ENCODE results near the gene SPRR1A. TPM values are rescaled to one million over a fixed set of nuclear protein-coding genes. Genes with fewer than 3 reads are reported as not detected.

SPRR1A gene
- total RNA-seq, 1 experiment from 2014 or later = not detected

- intact Hi-C loops (cut with micrococcal nuclease; ENCODE audit: unreplicated experiment) = no loop called here
- Histone ChIP-seq H3K4me3 (ENCODE audit: low read depth in 2 of 2, low read length in 2 of 2) (no peak overlapping the region), H3K9me3 (ENCODE audit: control insufficient read depth, insufficient read depth, low read depth, low read length) (no peaks in the 10 kb centered on the region), H3K36me3 (ENCODE audit: control insufficient read depth, insufficient read depth, low read length) (no peaks in the 10 kb centered on the region), H3K4me1 (ENCODE audit: control insufficient read depth, insufficient read depth, low read length) (no peaks in the 10 kb centered on the region), H3K27me3 (ENCODE audit: control insufficient read depth, insufficient read depth, low read length) (0 out of 2 replicates have a peak, but pooled peaks cover 2% of the 10 kb centered on the region), H3K27ac (ENCODE audit: low read length) (no peak overlapping the region)
- ChIA-PET POLR2A (no interaction called here), CTCF (no interaction called here)
- ATAC-seq = no peak
- in situ Hi-C loops (cut with HindIII; ENCODE audit: low pct_unique_long_range_greater_than_20kb, low sequenced_read_pairs) = no loop called here
- no TSS peak for BruUV-seq (replicated peaks)
- no peak for DNase-seq (ENCODE audit: low read depth, low spot score)
- no peak for TF ChIP-seq SIN3A (IDR thresholded peaks at IDR 0.05; ENCODE audit: borderline replicate concordance, insufficient read depth, low read depth, low read length)
Observed at GRCh38 chr1:152997901-152998300, 14.0 kb downstream of the SPRR1A start.

GRCh38 chr1:152998476-152998875, 14.6 kb downstream of the SPRR1A start:
- ChIA-PET POLR2A (no interaction called here), CTCF (no interaction called here)
- DNase-seq (ENCODE audit: low read depth, low spot score) = no peak
- in situ Hi-C loops (cut with HindIII; ENCODE audit: low pct_unique_long_range_greater_than_20kb, low sequenced_read_pairs) (no loop called here), intact Hi-C loops (cut with micrococcal nuclease; ENCODE audit: unreplicated experiment) (no loop called here)
- BruUV-seq (replicated peaks) = no TSS peak
- Histone ChIP-seq H3K36me3 (ENCODE audit: control insufficient read depth, insufficient read depth, low read length) (no peaks in the 10 kb centered on the region), H3K27ac (ENCODE audit: low read length) (no peak overlapping the region), H3K9me3 (ENCODE audit: control insufficient read depth, insufficient read depth, low read depth, low read length) (no peaks in the 10 kb centered on the region), H3K4me1 (ENCODE audit: control insufficient read depth, insufficient read depth, low read length) (no peaks in the 10 kb centered on the region), H3K4me3 (ENCODE audit: low read depth in 2 of 2, low read length in 2 of 2) (no peak overlapping the region), H3K27me3 (ENCODE audit: control insufficient read depth, insufficient read depth, low read length) (0 out of 2 replicates have a peak, but pooled peaks cover 2% of the 10 kb centered on the region)
- TF ChIP-seq, protein P1, sequence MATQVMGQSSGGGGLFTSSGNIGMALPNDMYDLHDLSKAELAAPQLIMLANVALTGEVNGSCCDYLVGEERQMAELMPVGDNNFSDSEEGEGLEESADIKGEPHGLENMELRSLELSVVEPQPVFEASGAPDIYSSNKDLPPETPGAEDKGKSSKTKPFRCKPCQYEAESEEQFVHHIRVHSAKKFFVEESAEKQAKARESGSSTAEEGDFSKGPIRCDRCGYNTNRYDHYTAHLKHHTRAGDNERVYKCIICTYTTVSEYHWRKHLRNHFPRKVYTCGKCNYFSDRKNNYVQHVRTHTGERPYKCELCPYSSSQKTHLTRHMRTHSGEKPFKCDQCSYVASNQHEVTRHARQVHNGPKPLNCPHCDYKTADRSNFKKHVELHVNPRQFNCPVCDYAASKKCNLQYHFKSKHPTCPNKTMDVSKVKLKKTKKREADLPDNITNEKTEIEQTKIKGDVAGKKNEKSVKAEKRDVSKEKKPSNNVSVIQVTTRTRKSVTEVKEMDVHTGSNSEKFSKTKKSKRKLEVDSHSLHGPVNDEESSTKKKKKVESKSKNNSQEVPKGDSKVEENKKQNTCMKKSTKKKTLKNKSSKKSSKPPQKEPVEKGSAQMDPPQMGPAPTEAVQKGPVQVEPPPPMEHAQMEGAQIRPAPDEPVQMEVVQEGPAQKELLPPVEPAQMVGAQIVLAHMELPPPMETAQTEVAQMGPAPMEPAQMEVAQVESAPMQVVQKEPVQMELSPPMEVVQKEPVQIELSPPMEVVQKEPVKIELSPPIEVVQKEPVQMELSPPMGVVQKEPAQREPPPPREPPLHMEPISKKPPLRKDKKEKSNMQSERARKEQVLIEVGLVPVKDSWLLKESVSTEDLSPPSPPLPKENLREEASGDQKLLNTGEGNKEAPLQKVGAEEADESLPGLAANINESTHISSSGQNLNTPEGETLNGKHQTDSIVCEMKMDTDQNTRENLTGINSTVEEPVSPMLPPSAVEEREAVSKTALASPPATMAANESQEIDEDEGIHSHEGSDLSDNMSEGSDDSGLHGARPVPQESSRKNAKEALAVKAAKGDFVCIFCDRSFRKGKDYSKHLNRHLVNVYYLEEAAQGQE (IDR thresholded peaks at IDR 0.05; ENCODE audit: insufficient read depth in 1 of 2, low read depth in 2 of 2, low read length in 1 of 2) = no peak
- TF ChIP-seq CTCF (IDR thresholded peaks at IDR 0.05) (no peak), POLR2AphosphoS5 (IDR thresholded peaks at IDR 0.05; ENCODE audit: low read depth, low read length) (no peak), TCF7L2 (IDR thresholded peaks at IDR 0.05; ENCODE audit: low read depth, low read length) (no peak), SIN3A (IDR thresholded peaks at IDR 0.05; ENCODE audit: borderline replicate concordance, insufficient read depth, low read depth, low read length) (no peak)
- no peak for ATAC-seq

GRCh38 chr1:152999818-153000217, 15.9 kb downstream of the SPRR1A start:
- H3K27ac ChIP-seq (ENCODE audit: low read length) = no peak overlapping the region
- no peaks in the 10 kb centered on the region for H3K4me1 ChIP-seq (ENCODE audit: control insufficient read depth, insufficient read depth, low read length)
- CTCF ChIA-PET = no interaction called here
- H3K27me3 ChIP-seq (ENCODE audit: control insufficient read depth, insufficient read depth, low read length) = no peaks in the 10 kb centered on the region
- POLR2A ChIA-PET = no interaction called here
- intact Hi-C loops (cut with micrococcal nuclease; ENCODE audit: unreplicated experiment) (no loop called here), in situ Hi-C loops (cut with HindIII; ENCODE audit: low pct_unique_long_range_greater_than_20kb, low sequenced_read_pairs) (no loop called here)
- no peaks in the 10 kb centered on the region for H3K9me3 ChIP-seq (ENCODE audit: control insufficient read depth, insufficient read depth, low read depth, low read length)
- H3K4me3 ChIP-seq (ENCODE audit: low read depth in 2 of 2, low read length in 2 of 2) = no peak overlapping the region
- no peaks in the 10 kb centered on the region for H3K36me3 ChIP-seq (ENCODE audit: control insufficient read depth, insufficient read depth, low read length)
- TF ChIP-seq, protein P1 (IDR thresholded peaks at IDR 0.05; ENCODE audit: insufficient read depth in 1 of 2, low read depth in 2 of 2, low read length in 1 of 2) = no peak
- no peak for TF ChIP-seq TCF7L2 (IDR thresholded peaks at IDR 0.05; ENCODE audit: low read depth, low read length)
- TF ChIP-seq CTCF (IDR thresholded peaks at IDR 0.05) = no peak
- no peak for TF ChIP-seq SIN3A (IDR thresholded peaks at IDR 0.05; ENCODE audit: borderline replicate concordance, insufficient read depth, low read depth, low read length)
- TF ChIP-seq POLR2AphosphoS5 (IDR thresholded peaks at IDR 0.05; ENCODE audit: low read depth, low read length) = no peak
- DNase-seq (ENCODE audit: low read depth, low spot score) = no peak
- ATAC-seq = no peak
- BruUV-seq (replicated peaks) = no TSS peak
